ENCODE measurements around the gene RGS9.

The RGS9 gene

DNA sequence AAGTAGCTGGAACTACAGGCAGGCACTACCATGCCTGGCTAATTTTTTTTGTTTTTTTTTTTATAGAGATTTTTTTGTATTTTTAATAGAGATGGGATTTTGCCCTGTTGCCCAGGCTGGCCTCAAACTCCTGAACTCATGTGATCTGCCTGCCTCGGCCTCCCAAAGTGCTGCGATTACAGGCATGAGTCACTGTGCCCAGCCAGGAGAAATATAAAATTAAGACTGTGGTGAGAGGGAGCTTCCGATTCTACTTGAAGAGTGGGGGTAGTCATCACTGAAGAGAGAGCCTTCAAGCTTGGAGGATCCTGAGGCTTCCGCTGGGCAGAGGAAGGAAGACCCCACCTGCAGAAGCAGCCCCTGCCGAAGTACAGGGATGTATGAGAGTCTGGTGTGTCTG lies 34.4 kb upstream of the RGS9 start:
- peak; percentile 27 to 31 for DNase-seq (ENCODE audit: low read depth in 2 of 2)
- TF ChIP-seq, protein P1, sequence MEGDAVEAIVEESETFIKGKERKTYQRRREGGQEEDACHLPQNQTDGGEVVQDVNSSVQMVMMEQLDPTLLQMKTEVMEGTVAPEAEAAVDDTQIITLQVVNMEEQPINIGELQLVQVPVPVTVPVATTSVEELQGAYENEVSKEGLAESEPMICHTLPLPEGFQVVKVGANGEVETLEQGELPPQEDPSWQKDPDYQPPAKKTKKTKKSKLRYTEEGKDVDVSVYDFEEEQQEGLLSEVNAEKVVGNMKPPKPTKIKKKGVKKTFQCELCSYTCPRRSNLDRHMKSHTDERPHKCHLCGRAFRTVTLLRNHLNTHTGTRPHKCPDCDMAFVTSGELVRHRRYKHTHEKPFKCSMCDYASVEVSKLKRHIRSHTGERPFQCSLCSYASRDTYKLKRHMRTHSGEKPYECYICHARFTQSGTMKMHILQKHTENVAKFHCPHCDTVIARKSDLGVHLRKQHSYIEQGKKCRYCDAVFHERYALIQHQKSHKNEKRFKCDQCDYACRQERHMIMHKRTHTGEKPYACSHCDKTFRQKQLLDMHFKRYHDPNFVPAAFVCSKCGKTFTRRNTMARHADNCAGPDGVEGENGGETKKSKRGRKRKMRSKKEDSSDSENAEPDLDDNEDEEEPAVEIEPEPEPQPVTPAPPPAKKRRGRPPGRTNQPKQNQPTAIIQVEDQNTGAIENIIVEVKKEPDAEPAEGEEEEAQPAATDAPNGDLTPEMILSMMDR (IDR thresholded peaks at IDR 0.05; ENCODE audit: low read depth, low read length), result no peak
- H3K4me3 ChIP-seq (replicated peaks in 1 of 2; ENCODE audit: low read depth in 2 of 2, low read length in 2 of 2), result no peak overlapping the region

DNA sequence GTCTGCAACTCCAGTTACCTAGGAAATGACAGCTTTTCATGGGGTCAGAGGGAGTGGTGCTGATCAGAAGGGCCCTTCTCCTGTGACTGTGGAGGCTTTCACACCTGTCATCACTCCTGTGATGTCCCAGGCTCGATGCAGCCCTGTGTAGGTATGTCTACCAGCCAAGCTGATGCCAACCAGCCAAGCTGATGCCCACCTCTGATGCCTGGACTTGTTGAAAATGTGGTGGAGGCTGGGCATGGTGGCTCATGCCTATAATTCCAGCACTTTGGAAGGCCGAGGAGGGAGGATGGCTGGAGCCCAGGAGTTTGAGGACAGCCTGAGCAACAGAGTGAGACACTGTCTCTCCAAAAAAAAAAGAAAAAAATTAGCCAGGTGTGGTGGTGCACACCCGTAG lies 33.7 kb upstream of the RGS9 start:
- DNase-seq (ENCODE audit: low read depth in 2 of 2), result no peak
- no peak overlapping the region for H3K4me3 ChIP-seq (replicated peaks in 1 of 2; ENCODE audit: low read depth in 2 of 2, low read length in 2 of 2)
- TF ChIP-seq, protein P1 (IDR thresholded peaks at IDR 0.05; ENCODE audit: low read depth, low read length), result no peak

DNA sequence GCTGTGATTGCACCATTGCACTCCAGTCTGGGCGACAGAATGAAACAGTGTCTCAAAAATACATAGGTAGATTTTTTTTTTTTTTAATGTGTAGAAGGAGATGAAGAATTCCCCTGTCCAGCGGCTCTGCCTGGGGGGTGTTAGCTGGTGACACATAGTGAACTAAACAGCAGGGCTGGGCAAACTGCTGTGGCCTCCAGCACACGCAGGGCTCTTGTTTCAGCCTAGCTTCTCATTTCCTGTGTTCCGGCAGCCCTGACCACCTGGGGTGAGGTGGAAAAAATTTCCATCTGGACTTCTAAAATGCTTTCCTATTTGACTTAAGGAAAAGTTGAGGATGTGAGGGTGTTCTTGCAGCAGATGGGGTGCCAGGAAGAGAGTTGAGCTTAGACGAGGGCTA lies 33.3 kb upstream of the RGS9 start:
- TF ChIP-seq, protein P1 (IDR thresholded peaks at IDR 0.05; ENCODE audit: low read depth, low read length), result no peak
- no peak overlapping the region for H3K4me3 ChIP-seq (replicated peaks in 1 of 2; ENCODE audit: low read depth in 2 of 2, low read length in 2 of 2)
- peak; percentile 16 to 56 for DNase-seq (ENCODE audit: low read depth in 2 of 2)

DNA sequence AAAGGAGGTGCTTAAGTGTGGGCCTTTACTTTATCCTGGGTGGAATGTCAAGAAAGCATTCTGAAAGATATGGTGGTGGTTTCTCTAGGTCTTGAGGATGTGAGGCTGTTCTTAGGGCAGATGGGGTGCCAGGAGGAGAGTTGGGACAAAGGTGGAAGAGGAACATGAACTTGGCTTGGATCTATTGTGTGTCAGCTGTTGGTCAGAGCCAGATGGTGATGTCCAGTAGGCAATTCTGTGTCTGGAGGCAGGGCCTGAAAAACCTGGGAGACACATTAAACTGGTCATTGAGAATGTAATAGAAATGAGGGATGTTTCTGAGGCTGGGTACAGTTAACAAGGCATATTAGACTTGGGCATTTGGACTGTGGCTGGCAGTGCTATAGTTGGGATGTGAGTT lies 32.6 kb upstream of the RGS9 start:
- TF ChIP-seq, protein P1 (IDR thresholded peaks at IDR 0.05; ENCODE audit: low read depth, low read length), result no peak
- no peak for DNase-seq (ENCODE audit: low read depth in 2 of 2)
- no peak overlapping the region for H3K4me3 ChIP-seq (replicated peaks in 1 of 2; ENCODE audit: low read depth in 2 of 2, low read length in 2 of 2)

DNA sequence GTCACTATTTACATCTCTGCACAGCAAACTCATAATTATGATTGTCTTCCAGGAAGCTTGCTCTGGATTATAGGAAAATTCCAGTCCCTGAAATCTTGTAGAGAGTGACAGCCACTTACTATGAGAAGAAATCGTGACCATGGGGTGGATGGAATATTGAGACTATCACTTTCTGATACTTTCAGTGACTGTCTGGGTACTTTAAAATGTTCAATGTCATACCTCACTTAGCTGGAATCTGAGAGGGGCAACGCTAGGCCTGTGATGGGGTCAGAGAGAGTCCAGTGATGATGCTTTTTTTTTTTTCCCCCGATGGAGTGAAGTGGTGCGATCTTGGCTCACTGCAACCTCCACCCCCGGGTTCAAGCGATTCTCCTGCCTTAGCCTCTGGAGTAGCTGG lies 32.2 kb upstream of the RGS9 start:
- H3K4me3 ChIP-seq (replicated peaks in 1 of 2; ENCODE audit: low read depth in 2 of 2, low read length in 2 of 2), result no peak overlapping the region
- no peak for DNase-seq (ENCODE audit: low read depth in 2 of 2)
- TF ChIP-seq, protein P1 (IDR thresholded peaks at IDR 0.05; ENCODE audit: low read depth, low read length), result no peak

DNA sequence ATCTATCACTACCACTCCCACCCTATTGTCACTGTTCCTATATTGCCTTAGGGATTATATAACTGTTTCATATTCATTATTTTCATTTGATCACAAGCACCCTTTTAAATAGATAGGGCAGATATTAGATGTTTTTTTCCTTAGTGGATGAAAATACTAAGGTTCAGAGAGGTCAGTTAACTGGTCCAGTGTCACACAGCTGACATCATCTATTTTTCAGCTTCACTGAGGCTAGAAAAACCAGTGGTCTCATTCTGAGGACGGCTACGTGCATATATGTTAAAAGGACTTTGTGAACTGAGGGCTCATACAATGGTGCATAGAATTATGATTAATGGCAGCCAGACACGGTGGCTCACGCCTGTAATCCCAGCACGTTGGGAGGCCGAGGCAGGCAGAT lies 29.0 kb upstream of the RGS9 start:
- TF ChIP-seq, protein P1 (IDR thresholded peaks at IDR 0.05; ENCODE audit: low read depth, low read length), result no peak
- H3K4me3 ChIP-seq (replicated peaks in 1 of 2; ENCODE audit: low read depth in 2 of 2, low read length in 2 of 2), result no peak overlapping the region
- DNase-seq (ENCODE audit: low read depth in 2 of 2), result no peak

DNA sequence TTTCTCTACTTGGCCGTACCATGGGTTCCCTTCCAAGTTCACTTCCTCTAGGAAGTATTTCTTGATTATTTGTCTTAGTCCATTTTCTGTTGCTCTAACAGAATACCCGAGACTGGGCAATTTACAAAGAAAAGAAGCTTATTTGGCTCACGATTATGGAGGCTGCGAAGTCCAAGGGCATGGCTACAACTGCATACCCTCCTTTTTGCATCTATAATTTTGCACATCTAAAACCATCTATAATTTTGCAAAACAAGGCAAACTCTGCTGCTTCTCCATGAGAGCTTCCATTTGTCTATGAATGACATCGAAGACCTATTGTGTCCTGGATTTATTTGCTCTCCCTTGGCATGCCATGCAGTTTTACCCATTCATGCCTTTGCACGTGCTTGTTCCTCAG lies 27.6 kb upstream of the RGS9 start:
- no peak for DNase-seq (ENCODE audit: low read depth in 2 of 2)
- TF ChIP-seq, protein P1 (IDR thresholded peaks at IDR 0.05; ENCODE audit: low read depth, low read length), result no peak
- H3K4me3 ChIP-seq (replicated peaks in 1 of 2; ENCODE audit: low read depth in 2 of 2, low read length in 2 of 2), result no peak overlapping the region

Measured in cardiac fibroblast (primary cell).